ENCODE data around the gene PRUNE2.

GRCh38 chr9:76693912-76694311, 212.0 kb downstream of the PRUNE2 start:
- TF ChIP-seq CTCF (IDR thresholded peaks at IDR 0.05; ENCODE audit: insufficient read depth, low read length, poor library complexity, severe bottlenecking): no peak
- no peak for TF ChIP-seq EZH2phosphoT487 (conservative IDR thresholded peaks at IDR 0.05; ENCODE audit: low read length)
